ENCODE results near the gene SLC10A7. TPM values are rescaled to one million over a fixed set of nuclear protein-coding genes. Genes with fewer than 3 reads are reported as not detected.

SLC10A7 gene
- total and polyA plus RNA-seq, 3 donors from 2014 or later: 6.4 to 12.4 (median 11.6) TPM

DNA sequence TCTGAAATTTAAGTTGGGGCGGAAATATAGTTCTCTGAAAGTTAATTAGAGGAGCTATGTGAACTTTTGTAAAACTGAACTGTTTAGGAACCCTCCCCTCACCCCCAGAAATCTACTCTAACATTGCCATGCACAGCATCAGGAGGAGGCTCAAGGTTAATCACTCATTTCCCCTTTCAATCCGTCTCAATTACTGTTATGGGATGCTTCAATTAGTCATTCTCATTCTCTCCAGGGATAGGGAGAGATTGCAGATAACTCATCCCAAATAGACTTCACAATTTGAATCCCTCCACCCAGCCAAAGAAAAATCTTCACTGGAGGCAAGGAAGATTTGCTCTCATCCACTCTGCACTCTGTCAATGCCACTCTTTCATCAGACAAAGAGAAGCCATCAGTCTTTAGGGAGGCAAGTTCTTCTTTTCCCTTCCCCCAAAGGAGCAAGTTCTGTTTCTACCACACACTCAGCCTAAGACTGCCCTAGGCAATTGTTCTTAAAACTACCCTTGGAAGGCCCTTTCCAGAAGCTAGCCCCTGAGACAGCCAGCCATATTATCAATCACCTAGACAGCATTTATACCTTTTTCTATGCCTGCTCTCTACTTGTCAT is 140.4 kb downstream of the SLC10A7 start:
- Histone ChIP-seq H3K9me3 (no peaks in the 10 kb centered on the region), H3K4me3 (no peak overlapping the region), H3K27ac (no peak overlapping the region), H3K27me3 (no peaks in the 10 kb centered on the region), H3K36me3 (ENCODE audit: low read depth, missing control alignments) (no peaks in the 10 kb centered on the region), H3K4me1 (no peaks in the 10 kb centered on the region)
- intact Hi-C loops (cut with DNase I; ENCODE audit: low total_unique reads): no loop called here
- whole genome bisulfite sequencing, 2 donors: 80 to 82% methylated on average over 2 of the region's 2 CpGs
- TF ChIP-seq, protein P1, sequence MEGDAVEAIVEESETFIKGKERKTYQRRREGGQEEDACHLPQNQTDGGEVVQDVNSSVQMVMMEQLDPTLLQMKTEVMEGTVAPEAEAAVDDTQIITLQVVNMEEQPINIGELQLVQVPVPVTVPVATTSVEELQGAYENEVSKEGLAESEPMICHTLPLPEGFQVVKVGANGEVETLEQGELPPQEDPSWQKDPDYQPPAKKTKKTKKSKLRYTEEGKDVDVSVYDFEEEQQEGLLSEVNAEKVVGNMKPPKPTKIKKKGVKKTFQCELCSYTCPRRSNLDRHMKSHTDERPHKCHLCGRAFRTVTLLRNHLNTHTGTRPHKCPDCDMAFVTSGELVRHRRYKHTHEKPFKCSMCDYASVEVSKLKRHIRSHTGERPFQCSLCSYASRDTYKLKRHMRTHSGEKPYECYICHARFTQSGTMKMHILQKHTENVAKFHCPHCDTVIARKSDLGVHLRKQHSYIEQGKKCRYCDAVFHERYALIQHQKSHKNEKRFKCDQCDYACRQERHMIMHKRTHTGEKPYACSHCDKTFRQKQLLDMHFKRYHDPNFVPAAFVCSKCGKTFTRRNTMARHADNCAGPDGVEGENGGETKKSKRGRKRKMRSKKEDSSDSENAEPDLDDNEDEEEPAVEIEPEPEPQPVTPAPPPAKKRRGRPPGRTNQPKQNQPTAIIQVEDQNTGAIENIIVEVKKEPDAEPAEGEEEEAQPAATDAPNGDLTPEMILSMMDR (IDR thresholded peaks at IDR 0.05): no peak
- no peak for TF ChIP-seq POLR2A (IDR thresholded peaks at IDR 0.05)
- DNase-seq: no peak

DNA sequence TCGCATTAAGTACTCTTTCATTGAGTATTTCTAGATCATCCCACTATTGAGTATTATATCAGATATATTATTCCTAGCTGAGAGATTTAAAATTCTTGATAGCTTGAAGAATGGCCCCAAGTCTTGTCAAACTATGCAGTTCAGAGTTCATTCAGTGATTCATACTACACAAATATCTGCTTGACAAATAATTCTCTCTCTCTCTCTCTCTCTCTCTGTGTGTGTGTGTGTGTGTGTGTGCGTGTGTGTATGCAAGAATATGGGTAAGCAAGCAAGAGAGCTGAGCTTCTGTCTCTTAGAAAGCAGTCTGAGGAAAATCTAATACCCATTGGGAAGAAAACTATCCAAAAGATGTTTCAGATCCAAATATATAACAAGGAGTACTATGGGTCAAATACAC is 142.0 kb downstream of the SLC10A7 start:
- Histone ChIP-seq H3K27me3 (no peaks in the 10 kb centered on the region), H3K9me3 (no peaks in the 10 kb centered on the region), H3K36me3 (ENCODE audit: low read depth, missing control alignments) (no peaks in the 10 kb centered on the region), H3K4me3 (no peak overlapping the region), H3K27ac (no peak overlapping the region), H3K4me1 (no peaks in the 10 kb centered on the region)
- intact Hi-C loops (cut with DNase I; ENCODE audit: low total_unique reads): no loop called here
- TF ChIP-seq, protein P1 (IDR thresholded peaks at IDR 0.05): no peak
- TF ChIP-seq POLR2A (IDR thresholded peaks at IDR 0.05): no peak
- WGBS, 2 donors: 96 to 100% methylated on average over 2 of the region's 2 CpGs
- no peak for DNase-seq

DNA sequence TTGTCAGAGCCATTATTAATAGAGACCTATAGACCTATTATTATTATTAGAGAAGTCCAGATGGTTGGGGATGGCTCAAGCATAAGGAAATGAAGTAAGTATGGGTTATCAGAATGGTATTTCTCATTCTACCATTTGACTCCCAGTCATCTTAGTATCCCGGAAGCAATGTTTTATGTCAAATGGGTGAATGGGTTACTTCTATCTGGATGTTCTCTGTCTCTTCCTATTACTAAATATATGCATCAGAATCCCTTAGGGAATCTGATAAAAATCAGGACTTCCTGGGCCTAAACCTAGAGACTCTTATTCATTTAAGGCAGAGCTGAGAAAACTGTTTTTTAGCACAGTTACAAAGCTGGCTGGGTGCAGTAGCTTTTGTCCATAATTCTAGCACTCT is 149.9 kb downstream of the SLC10A7 start:
- no peak for TF ChIP-seq POLR2A (IDR thresholded peaks at IDR 0.05)
- TF ChIP-seq, protein P1 (IDR thresholded peaks at IDR 0.05): no peak
- intact Hi-C loops (cut with DNase I; ENCODE audit: low total_unique reads): no loop called here
- H3K4me1 ChIP-seq: peaks cover 26% of the 10 kb centered on the region
- H3K27me3 ChIP-seq: no peaks in the 10 kb centered on the region
- 94 to 95% methylated on average over 1 of the region's 1 CpG for WGBS, 2 donors
- no peak for DNase-seq
- no peaks in the 10 kb centered on the region for H3K9me3 ChIP-seq
- H3K4me3 ChIP-seq: no peak overlapping the region
- H3K27ac ChIP-seq: no peak overlapping the region
- no peaks in the 10 kb centered on the region for H3K36me3 ChIP-seq (ENCODE audit: low read depth, missing control alignments)

DNA sequence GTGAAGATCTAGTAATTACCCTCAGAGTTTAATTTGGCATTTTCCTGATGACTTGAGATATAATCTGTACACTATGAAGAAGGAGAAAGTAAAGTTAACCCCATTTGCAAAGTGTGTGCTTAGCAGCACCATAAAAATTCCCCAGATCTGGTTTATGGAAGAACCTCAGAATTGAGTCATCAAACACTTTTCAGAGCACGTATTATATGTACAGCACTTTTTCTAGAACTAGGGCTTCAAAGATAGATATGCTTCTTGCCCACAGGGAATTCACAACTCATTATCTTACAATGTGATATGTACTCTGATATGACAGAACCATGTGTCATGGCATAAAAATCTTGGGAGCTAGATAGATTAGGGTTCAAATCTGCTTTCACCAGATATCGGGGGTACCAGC is 150.9 kb downstream of the SLC10A7 start:
- Histone ChIP-seq H3K4me1 (peaks cover 26% of the 10 kb centered on the region), H3K36me3 (ENCODE audit: low read depth, missing control alignments) (no peaks in the 10 kb centered on the region), H3K9me3 (no peaks in the 10 kb centered on the region), H3K27me3 (no peaks in the 10 kb centered on the region), H3K4me3 (no peak overlapping the region), H3K27ac (no peak overlapping the region)
- 84 to 92% methylated on average over 2 of the region's 2 CpGs for WGBS, 2 donors
- no peak for DNase-seq
- intact Hi-C loops (cut with DNase I; ENCODE audit: low total_unique reads): no loop called here
- TF ChIP-seq, protein P1 (IDR thresholded peaks at IDR 0.05): no peak
- no peak for TF ChIP-seq POLR2A (IDR thresholded peaks at IDR 0.05)

DNA sequence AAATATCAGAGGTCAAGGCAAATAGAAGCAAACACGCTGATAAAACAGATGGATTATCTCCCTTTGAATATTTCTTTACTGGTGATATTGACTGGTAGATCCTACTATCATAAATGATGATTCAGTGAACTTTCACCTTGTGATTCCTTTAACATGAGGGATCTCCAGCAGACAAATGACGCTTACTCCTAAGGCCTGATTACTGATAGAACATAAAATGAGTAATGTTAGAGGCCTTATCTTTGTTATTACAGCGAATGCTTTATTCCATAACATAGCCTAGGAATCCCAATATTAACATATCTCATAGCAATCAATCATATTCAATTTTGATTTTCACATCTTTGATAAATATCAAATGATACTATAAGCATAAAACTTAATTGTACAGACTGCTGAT is 152.3 kb downstream of the SLC10A7 start:
- 81 to 89% methylated on average over 3 of the region's 3 CpGs for WGBS, 2 donors
- H3K4me1 ChIP-seq: peaks cover 26% of the 10 kb centered on the region
- intact Hi-C loops (cut with DNase I; ENCODE audit: low total_unique reads): no loop called here
- DNase-seq: no peak
- no peak overlapping the region for H3K27ac ChIP-seq
- no peaks in the 10 kb centered on the region for H3K9me3 ChIP-seq
- no peaks in the 10 kb centered on the region for H3K27me3 ChIP-seq
- TF ChIP-seq POLR2A (IDR thresholded peaks at IDR 0.05): no peak
- TF ChIP-seq, protein P1 (IDR thresholded peaks at IDR 0.05): no peak
- no peaks in the 10 kb centered on the region for H3K36me3 ChIP-seq (ENCODE audit: low read depth, missing control alignments)
- H3K4me3 ChIP-seq: no peak overlapping the region
